HCT116 (cell line): ENCODE measurements around the gene DNAJC8. TPM values are rescaled to one million over a fixed set of nuclear protein-coding genes. Genes with fewer than 3 reads are reported as not detected.

Source experiments
- ATAC-seq: fragments of 200-7000 bp; cut with Tn5 transposase; 2 replicates; pipeline ENCODE4 v1.9.1; 2020; ENCODE audit warnings: mild to moderate bottlenecking, moderate library complexity
- BruUV-seq: library from RNA; stranded (reverse); fragments of 400-500 nt; replicated peaks from 2 replicates; lab custom pipeline; 2021; lab: Mats Ljungman, UMichigan
- CTCF ChIA-PET: fragments of 300-600 bp; sonication (Branson Sonifier 250); formaldehyde crosslinking; loops from one replicate; lab custom pipeline; 2021; ENCODE audit warnings: antibody characterized with exemption; lab: Charles Lee
- POLR2A ChIA-PET: fragments of 300-600, 350-600 bp; sonication (Branson Sonifier 250); formaldehyde crosslinking; loops from one replicate; lab custom pipeline; 2021; ENCODE audit warnings: antibody characterized with exemption; lab: Charles Lee
- RAD21 ChIA-PET, 2 experiments: fragments of 300-600 bp; sonication (Branson Sonifier 250); formaldehyde crosslinking; loops; one replicate each; lab custom pipeline; 2023; ENCODE audit warnings: low total read pairs in 2 of 2; ENCODE audit not compliant: uncharacterized antibody in 2 of 2, unreplicated experiment in 2 of 2, low non-redundant PET in 1 of 2; lab: Charles Lee
- DNase-seq: peaks from one replicate; pipeline ENCODE4 v3.0.0-alpha.2; 2010; ENCODE audit warnings: low read depth, low spot score
- H2AFZ ChIP-seq: fragments of 200-600 bp; shearing (Covaris generic), sonication (generic); 2 replicates; pipeline ENCODE4 v1.6.1; 2017; ENCODE audit warnings: low read depth, mixed run types, mixed read lengths, antibody characterized with exemption, low read length; ENCODE audit not compliant: poor library complexity, severe bottlenecking
- H3K27ac ChIP-seq: 2 replicates; pipeline ENCODE4 v1.5.1; 2012; ENCODE audit warnings: low read depth, low read length
- H3K27me3 ChIP-seq: fragments of 200-600 bp; sonication (generic); 2 replicates; pipeline ENCODE4 v1.6.1; 2016; ENCODE audit warnings: mixed run types, low read length, mixed read lengths; ENCODE audit not compliant: insufficient read depth
- H3K36me3 ChIP-seq, 2 experiments: fragments of 200-500 bp in 1 of 2; fragments of 200-600 bp in 1 of 2; sonication (Bioruptor generic) in 1 of 2; sonication (generic) in 1 of 2; 2 replicates each; pipeline versions ENCODE4 v1.5.1 to v1.6.1; 2014 to 2016; ENCODE audit warnings: low read length in 2 of 2, inconsistent platforms in 1 of 2, mixed read lengths in 1 of 2, mixed run types in 1 of 2; ENCODE audit not compliant: insufficient read depth in 2 of 2, control insufficient read depth in 1 of 2
- H3K4me1 ChIP-seq, 2 experiments: fragments of 200-600 bp in 1 of 2; sonication (generic) in 1 of 2; 2 replicates each; pipeline versions ENCODE4 v1.5.1 to v1.6.1; 2012 to 2017; ENCODE audit warnings: low read length in 2 of 2, inconsistent platforms in 1 of 2, mild to moderate bottlenecking in 1 of 2, mixed read lengths in 1 of 2, mixed run types in 1 of 2, moderate library complexity in 1 of 2; ENCODE audit not compliant: insufficient read depth in 2 of 2, control insufficient read depth in 1 of 2
- H3K4me2 ChIP-seq: fragments of 200-600 bp; sonication (generic); 2 replicates; pipeline ENCODE4 v1.6.1; 2017; ENCODE audit warnings: mixed run types, low read length, mixed read lengths
- H3K4me3 ChIP-seq, 2 experiments: fragments of 200-600 bp in 1 of 2; sonication (generic) in 1 of 2; replicated peaks in 1 of 2; 2 replicates each; pipeline ENCODE4 v1.5.1; 2011 to 2016; ENCODE audit warnings: low read length in 2 of 2, control low read depth in 1 of 2, low read depth in 1 of 2, mild to moderate bottlenecking in 1 of 2, mixed read lengths in 1 of 2, mixed run types in 1 of 2
- H3K79me2 ChIP-seq: fragments of 200-600 bp; sonication (generic); 2 replicates; pipeline ENCODE4 v1.6.1; 2017; ENCODE audit warnings: mild to moderate bottlenecking, mixed run types, low read length, moderate library complexity, mixed read lengths; ENCODE audit not compliant: insufficient read depth
- H3K9ac ChIP-seq: fragments of 200-600 bp; sonication (generic); 2 replicates; pipeline ENCODE4 v1.6.1; 2016; ENCODE audit warnings: low read length, mixed read lengths
- H3K9me2 ChIP-seq: fragments of 200-600 bp; sonication (generic), shearing (Covaris generic); 2 replicates; pipeline ENCODE4 v1.6.1; 2017; ENCODE audit warnings: mixed run types, mild to moderate bottlenecking, moderate library complexity; ENCODE audit not compliant: insufficient read depth
- H3K9me3 ChIP-seq, 2 experiments: fragments of 200-500 bp in 1 of 2; fragments of 200-600 bp in 1 of 2; sonication (Bioruptor generic) in 1 of 2; sonication (generic) in 1 of 2; 2 replicates each; pipeline ENCODE4 v1.6.1; 2014 to 2017; ENCODE audit warnings: low read length in 2 of 2, mixed read lengths in 2 of 2, inconsistent platforms in 1 of 2, low read depth in 1 of 2, mild to moderate bottlenecking in 1 of 2, mixed run types in 1 of 2, moderate library complexity in 1 of 2; ENCODE audit not compliant: control insufficient read depth in 1 of 2, insufficient read depth in 1 of 2
- H4K20me1 ChIP-seq: fragments of 200-600 bp; sonication (generic), shearing (Covaris generic); 2 replicates; pipeline ENCODE4 v1.6.1; 2017; ENCODE audit warnings: mixed run types, mild to moderate bottlenecking, moderate library complexity; ENCODE audit not compliant: insufficient read depth
- EZH2phosphoT487 ChIP-seq: fragments of 200-600 bp; IDR thresholded peaks from 2 replicates; pipeline ENCODE4 v1.6.1; 2018; ENCODE audit warnings: antibody characterized with exemption, borderline replicate concordance
- MAX ChIP-seq: IDR thresholded peaks from 2 replicates; pipeline ENCODE4 v1.6.1; 2012
- REST ChIP-seq: IDR thresholded peaks from 2 replicates; pipeline ENCODE4 v1.6.1; 2012; ENCODE audit warnings: low read depth
- TCF7L2 ChIP-seq: IDR thresholded peaks from 2 replicates; pipeline ENCODE4 v1.7.0; 2011; ENCODE audit warnings: borderline replicate concordance, inconsistent platforms; ENCODE audit not compliant: insufficient read depth, insufficient read length; ENCODE audit errors: extremely low read depth
- intact Hi-C: fragments of 100-400 bp; cut with micrococcal nuclease; formaldehyde crosslinking; loops from 2 replicates; pipeline ENCODE4 v1.10.0; 2022
- total RNA-seq: library from RNA; stranded (reverse); gene quantifications from one replicate; pipeline ENCODE4 v1.2.1, GENCODE V29; 2021; ENCODE audit not compliant: unreplicated experiment

DNAJC8 gene
- total RNA-seq, 1 experiment from 2014 or later: 102 TPM

GRCh38 chr1:28260803-28261174, 28.0 kb upstream of the DNAJC8 start:
- intact Hi-C loops: no loop called here

More at GRCh38 chr1:28260803-28261174, 28.0 kb upstream of the DNAJC8 start:
- TF ChIP-seq MAX: 0 out of 2 replicates have a peak, but pooled peaks have one; percentile 7
- no peak for TF ChIP-seq EZH2phosphoT487
- TF ChIP-seq TCF7L2: no peak
- TF ChIP-seq REST: no peak
- TF ChIP-seq, all 23 proteins: peak for 1
- Histone ChIP-seq H3K9me3 (no peaks in the 10 kb centered on the region), H2AFZ (no peak overlapping the region), H3K4me2 (peak overlapping the region; percentile 95), H3K9ac (no peak overlapping the region), H3K27me3 (no peaks in the 10 kb centered on the region), H4K20me1 (no peaks in the 10 kb centered on the region), H3K27ac (no peak overlapping the region), H3K9me2 (no peaks in the 10 kb centered on the region), H3K4me1 (peaks cover 12 to 21% of the 10 kb centered on the region in 2 experiments), H3K4me3 (peak overlapping the region; percentile 91 to 93; a peak in 3 of 4 replicates), H3K79me2 (peaks cover 52% of the 10 kb centered on the region), H3K36me3 (no peaks in the 10 kb centered on the region)
- ATAC-seq (no peak), DNase-seq (no peak)
- RAD21 ChIA-PET: interaction anchor here in 1 of 2 experiments (0.6 kb wide), 1 partner anchor 12 kb away, joined by 4 read pairs; no protein-coding TSS in a partner anchor
- no TSS peak for BruUV-seq
- POLR2A ChIA-PET: interaction anchor here (0.6 to 3.6 kb wide), 4 partner anchors 12 to 1553 kb away, joined by 4 to 16 read pairs (median 5); partner anchors contain the start of gene MED18
- CTCF ChIA-PET: interaction anchor here (4.1 kb wide), 1 partner anchor 12 kb away, joined by 26 read pairs; no protein-coding TSS in a partner anchor
